ENCODE data around the gene LBH. TPM values are rescaled to one million over a fixed set of nuclear protein-coding genes. Genes with fewer than 3 reads are reported as not detected.
A peak's percentile ranks its signal among the peaks of the same experiment; 100 is the strongest.

LBH gene
- total and polyA plus RNA-seq, 11 donors = 54.2 to 226 (median 166) TPM

DNA sequence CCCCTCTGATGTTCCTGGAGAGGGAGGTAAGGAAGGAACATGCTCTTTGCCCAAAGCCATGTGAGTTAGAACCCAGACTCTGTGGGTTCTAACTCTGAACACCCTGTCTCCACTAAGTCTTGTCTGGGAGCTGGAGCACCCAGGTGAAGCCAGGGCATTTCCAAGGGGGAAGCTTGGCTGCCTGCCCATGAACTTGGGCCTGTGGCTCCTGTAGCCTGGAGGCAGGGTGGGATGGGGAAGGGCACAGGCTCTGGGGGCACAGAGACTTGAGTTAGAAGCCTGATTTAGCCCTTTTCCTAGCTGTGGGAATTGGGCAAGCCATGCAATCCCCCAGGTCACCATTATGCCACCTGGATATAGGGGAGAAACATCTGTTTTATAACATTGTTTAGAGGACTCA lies 65.2 kb downstream of the LBH start:
- ATAC-seq = no peak
- TF ChIP-seq, protein P1, sequence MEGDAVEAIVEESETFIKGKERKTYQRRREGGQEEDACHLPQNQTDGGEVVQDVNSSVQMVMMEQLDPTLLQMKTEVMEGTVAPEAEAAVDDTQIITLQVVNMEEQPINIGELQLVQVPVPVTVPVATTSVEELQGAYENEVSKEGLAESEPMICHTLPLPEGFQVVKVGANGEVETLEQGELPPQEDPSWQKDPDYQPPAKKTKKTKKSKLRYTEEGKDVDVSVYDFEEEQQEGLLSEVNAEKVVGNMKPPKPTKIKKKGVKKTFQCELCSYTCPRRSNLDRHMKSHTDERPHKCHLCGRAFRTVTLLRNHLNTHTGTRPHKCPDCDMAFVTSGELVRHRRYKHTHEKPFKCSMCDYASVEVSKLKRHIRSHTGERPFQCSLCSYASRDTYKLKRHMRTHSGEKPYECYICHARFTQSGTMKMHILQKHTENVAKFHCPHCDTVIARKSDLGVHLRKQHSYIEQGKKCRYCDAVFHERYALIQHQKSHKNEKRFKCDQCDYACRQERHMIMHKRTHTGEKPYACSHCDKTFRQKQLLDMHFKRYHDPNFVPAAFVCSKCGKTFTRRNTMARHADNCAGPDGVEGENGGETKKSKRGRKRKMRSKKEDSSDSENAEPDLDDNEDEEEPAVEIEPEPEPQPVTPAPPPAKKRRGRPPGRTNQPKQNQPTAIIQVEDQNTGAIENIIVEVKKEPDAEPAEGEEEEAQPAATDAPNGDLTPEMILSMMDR (IDR thresholded peaks at IDR 0.05) = no peak
- no peak for TF ChIP-seq POLR2A (IDR thresholded peaks at IDR 0.05)
- no peaks in the 10 kb centered on the region for H3K27me3 ChIP-seq
- H3K4me3 ChIP-seq = no peak overlapping the region
- H3K36me3 ChIP-seq = no peaks in the 10 kb centered on the region
- no peak for DNase-seq
- intact Hi-C loops (cut with DNase I) = no loop called here
- no peak overlapping the region for H3K27ac ChIP-seq
- no peaks in the 10 kb centered on the region for H3K9me3 ChIP-seq
- peaks cover 0 to 31% (median 17%) of the 10 kb centered on the region in 12 donors for H3K4me1 ChIP-seq

DNA sequence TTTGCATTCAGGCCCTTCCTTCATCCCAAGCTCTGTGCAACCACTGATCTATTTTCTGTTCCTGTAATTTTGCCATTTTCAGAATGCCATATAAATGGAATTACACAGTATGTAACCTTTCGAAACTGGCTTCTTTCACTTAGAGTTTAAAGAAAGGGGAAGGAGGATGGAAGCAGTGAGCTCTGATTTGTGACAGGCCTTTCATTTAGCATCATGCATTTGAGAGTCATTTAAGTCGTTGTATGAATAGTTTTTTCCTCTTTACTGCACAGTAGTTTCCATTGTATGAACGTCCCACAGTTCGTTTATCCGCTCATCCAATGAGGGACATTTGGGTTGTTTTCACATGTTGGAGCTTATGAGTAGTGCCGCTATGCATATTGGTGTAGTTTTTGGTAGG lies 67.0 kb downstream of the LBH start:
- Histone ChIP-seq H3K4me3 (no peak overlapping the region), H3K36me3 (no peaks in the 10 kb centered on the region), H3K27ac (no peak overlapping the region), H3K4me1 (peaks cover 0 to 33% (median 20%) of the 10 kb centered on the region in 12 donors), H3K27me3 (no peaks in the 10 kb centered on the region), H3K9me3 (no peaks in the 10 kb centered on the region)
- ATAC-seq = no peak
- intact Hi-C loops (cut with DNase I) = no loop called here
- TF ChIP-seq POLR2A (IDR thresholded peaks at IDR 0.05) = no peak
- TF ChIP-seq, protein P1 (IDR thresholded peaks at IDR 0.05) = no peak
- DNase-seq = no peak
- WGBS, 4 donors = 88 to 94% (median 90%) methylated on average over 6 of the region's 6 CpGs

DNA sequence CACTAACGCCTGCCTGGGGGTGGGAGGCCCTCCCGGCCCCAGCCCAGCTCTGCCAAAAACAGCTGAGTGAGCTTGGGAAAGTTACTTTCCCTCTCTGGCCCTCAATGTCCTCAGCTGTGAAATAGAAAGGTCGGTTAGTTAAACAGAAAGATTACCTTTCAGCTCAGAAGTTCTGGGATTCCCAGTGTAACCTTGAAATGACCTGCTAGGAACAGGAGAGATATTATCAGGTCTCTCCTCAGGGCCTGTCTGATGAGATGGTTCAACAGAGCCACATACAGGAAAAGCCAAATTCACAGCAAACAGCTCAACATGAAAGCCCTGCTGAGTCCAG lies 68.8 kb downstream of the LBH start:
- H3K4me3 ChIP-seq = peak overlapping the region in 7 of 12 donors; percentile 8 to 42 (median 34)
- 51 to 67% (median 57%) methylated on average over 3 of the region's 3 CpGs for WGBS, 4 donors
- no peaks in the 10 kb centered on the region for H3K36me3 ChIP-seq
- H3K9me3 ChIP-seq = no peaks in the 10 kb centered on the region
- peaks cover 0 to 29% (median 17%) of the 10 kb centered on the region in 12 donors for H3K4me1 ChIP-seq
- no peaks in the 10 kb centered on the region for H3K27me3 ChIP-seq
- no peak for TF ChIP-seq POLR2A (IDR thresholded peaks at IDR 0.05)
- TF ChIP-seq, protein P1 (IDR thresholded peaks at IDR 0.05) = no peak
- intact Hi-C loops (cut with DNase I) = loop anchor here in 1 of 10 donors (5.0 kb wide), 1 partner anchor 63 kb away; no protein-coding TSS in a partner anchor
- peak in 2 of 4 donors; percentile 12 to 23 for ATAC-seq
- DNase-seq = no peak
- H3K27ac ChIP-seq = peak overlapping the region; percentile 25 to 93 (median 83)

DNA sequence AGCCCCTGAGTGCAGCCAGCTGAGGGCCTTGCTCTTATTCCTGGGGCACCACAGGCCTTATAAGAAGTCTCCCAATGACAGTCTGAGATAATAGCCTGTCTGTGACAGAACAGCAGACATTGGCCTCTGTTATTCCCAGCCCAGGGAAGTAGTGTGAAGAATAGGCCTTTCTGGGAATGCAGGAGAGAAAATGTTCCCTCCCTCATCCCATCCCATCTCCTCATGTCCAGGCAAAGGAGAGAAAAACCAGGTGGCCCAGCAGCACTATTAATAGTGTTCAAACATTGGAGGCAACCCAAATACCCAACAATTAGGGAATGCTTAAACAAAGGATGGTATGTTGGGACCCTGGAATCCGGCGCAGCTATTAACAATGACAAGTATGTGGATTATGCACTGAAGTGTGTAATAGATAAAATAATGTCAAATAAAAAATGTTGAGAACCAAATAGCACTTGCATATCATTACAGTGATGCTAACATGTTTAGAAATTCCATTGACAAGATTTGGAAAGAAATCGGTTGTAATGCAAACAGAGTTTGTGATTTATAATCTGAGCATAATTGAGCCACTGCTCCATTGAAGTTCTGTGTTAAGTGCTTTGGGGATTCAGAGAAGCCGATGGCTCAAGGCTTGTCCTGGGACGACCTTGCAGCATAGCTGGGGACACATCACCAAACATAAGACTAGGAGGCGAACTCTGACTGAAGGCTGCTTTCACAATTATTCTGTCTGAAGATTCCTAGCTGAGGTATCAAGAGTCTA lies 69.3 kb downstream of the LBH start:
- no peaks in the 10 kb centered on the region for H3K27me3 ChIP-seq
- H3K36me3 ChIP-seq = no peaks in the 10 kb centered on the region
- intact Hi-C loops (cut with DNase I) = loop anchor here in 1 of 10 donors (5.0 kb wide), 1 partner anchor 63 kb away; no protein-coding TSS in a partner anchor
- peak; percentile 77 to 91 (median 89) for ATAC-seq
- peak overlapping the region; percentile 25 to 93 (median 83) for H3K27ac ChIP-seq
- WGBS, 4 donors = 24 to 37% (median 34%) methylated on average over 6 of the region's 6 CpGs
- H3K4me3 ChIP-seq = peak overlapping the region in 7 of 12 donors; percentile 8 to 42 (median 34)
- no peaks in the 10 kb centered on the region for H3K9me3 ChIP-seq
- DNase-seq = peak in 4 of 5 donors; percentile 32 to 52 (median 42)
- peaks cover 0 to 29% (median 17%) of the 10 kb centered on the region in 12 donors for H3K4me1 ChIP-seq
- TF ChIP-seq, protein P1 (IDR thresholded peaks at IDR 0.05) = no peak
- no peak for TF ChIP-seq POLR2A (IDR thresholded peaks at IDR 0.05)
